Renal pelvis (tissue), 4 donors: ENCODE data around the gene SSNA1. TPM values are rescaled to one million over a fixed set of nuclear protein-coding genes. Genes with fewer than 3 reads are reported as not detected.

Experiments
- DNase-seq: peaks from one replicate; pipeline ENCODE4 v3.0.0-alpha.2; 2013
- polyA plus RNA-seq, 3 donors: library from polyadenylated mRNA; unstranded; fragments of 120-200 nt; gene quantifications; one replicate each; pipeline ENCODE4 v1.2.1, GENCODE V29; 2013; ENCODE audit not compliant: insufficient read length in 3 of 3

Gene SSNA1
- polyA plus RNA-seq, 3 donors = 55.4 to 69.1 (median 65.3) TPM

- no peak for DNase-seq
These were observed 23.9 kb upstream of the SSNA1 start for GRCh38 chr9:137164370-137165249.

DNA sequence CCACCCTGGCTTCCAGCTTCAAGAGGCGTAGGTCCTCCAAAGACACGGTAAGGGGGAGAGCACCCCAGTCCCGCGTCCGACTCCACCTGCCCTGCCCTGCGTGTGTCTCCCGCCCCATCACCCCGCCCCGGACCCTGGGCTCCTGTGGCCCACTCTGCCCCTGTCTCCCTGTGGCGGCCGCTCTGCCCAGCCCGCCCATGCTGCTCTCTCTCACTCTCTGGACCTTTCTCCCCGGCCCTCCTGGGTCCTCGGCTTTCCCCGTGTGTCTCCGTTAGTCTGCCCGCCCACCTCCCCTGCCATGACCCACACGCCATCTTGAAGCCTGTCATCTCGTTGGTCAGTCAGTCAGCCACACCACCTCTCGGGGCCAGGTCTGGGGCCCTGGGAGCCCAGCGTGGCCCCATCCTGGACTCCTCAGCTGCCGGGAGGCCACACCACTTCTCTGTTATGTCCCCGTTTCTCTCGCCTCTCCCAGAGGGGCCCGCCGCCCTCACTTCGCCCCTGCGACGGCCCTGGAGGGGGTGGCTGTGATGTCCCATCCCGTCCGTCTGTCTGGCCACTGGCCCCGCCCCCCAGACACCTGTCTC is 23.1 kb upstream of the SSNA1 start:
- DNase-seq = no peak

DNA sequence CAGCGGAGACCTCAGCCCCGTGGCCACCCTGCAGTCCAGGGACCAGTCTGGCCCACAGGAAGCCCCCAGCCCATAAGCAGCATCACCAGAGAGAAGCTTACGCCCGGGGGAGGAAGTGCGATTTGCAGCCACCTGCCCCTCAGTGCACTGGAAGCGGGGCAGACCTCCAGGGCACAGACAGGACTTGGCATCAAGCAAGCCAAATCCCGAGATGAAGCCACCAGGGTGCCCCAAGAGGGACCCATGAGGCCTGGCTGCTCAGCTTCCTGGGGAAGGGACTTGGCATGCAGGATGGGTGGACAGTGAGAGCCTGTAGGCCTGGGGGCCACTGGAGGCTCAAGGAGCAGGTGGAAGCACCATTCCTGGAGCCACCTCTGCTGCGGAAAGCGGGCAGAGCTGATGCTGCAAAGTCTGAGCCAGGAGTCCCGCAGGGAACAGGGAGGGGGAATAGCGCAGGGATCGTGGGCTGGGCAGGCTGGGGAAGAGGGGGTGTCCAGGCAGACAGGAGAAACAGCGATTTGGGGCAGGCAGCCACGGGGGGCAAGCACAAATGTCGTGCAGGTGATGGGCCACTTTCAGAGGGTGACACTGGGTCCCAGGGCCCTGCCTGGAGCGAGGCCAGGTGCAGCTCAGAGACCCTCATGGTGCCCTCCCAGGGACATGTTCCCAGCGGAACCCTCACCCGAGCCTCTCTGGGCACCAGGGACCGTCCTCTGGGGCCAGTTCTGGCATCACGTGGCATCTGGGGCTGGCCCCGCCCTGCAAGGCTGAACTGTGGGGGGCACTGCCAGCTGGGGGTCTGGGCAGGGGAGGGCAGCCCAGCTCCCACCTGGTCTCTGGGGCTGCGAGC is 21.9 kb upstream of the SSNA1 start:
- DNase-seq = no peak

DNA sequence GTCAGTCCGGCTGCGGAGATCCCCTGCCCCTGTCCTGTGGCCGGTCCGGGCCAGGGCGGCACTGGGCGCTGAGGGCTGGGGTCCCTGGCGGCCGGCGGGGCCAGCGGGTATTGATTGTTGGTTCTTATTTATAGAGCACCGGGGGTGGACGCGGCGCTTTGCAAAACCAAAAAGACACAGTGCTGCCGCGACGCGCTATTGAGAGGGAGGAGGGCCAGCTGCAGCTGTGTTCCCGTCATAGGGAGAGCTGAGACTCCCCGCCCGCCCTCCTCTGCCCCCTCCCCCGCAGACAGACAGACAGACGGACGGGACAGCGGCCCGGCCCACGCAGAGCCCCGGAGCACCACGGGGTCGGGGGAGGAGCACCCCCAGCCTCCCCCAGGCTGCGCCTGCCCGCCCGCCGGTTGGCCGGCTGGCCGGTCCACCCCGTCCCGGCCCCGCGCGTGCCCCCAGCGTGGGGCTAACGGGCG is 21.2 kb upstream of the SSNA1 start:
- no peak for DNase-seq

- DNase-seq = no peak
These were observed 20.5 kb upstream of the SSNA1 start for GRCh38 chr9:137167747-137168572.

GRCh38 chr9:137168573-137168903 is 19.9 kb upstream of the SSNA1 start:
- DNase-seq = no peak

GRCh38 chr9:137168904-137169856 is 19.3 kb upstream of the SSNA1 start:
- DNase-seq = peak; percentile 42

- no peak for DNase-seq
These were observed 18.5 kb upstream of the SSNA1 start, which contains the start of gene LRRC26 for GRCh38 chr9:137169896-137170358. Gene LRRC26 (minus strand): TSS chr9:137170051. CDS start chr9:137169943, 108 bp downstream.

DNA sequence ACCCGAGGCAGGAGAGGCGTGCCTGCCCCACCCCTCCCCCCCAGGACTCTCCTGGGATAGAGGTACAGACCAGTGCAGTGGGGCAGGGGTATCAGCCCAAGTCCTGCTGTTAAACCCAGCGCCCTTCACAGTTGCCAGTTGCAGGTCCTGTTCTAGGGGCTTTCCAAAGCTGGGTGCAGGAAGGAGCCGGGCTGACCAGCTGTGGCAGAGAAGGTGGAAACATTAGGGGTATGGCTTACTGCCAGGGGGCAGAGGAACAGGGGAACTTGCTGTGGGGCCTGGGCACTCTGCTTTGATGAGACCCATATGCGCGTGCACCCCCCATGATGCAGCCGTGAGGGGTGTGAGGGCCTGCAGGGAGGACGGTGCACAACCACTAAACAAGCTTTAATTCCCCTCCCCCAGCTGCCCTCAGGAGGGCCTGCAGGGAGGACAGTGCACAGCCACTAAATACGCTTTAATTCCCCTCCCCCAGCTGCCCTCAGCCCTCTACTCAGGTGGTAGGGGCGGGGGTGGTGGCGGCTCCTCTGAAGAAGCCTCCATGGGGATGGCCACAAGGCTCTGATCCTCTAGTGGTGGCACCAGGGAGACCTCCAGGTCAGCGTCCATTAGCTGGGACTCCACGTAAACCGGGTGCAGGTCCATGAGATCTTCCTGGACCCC is 17.9 kb upstream of the SSNA1 start:
- DNase-seq = no peak

DNA sequence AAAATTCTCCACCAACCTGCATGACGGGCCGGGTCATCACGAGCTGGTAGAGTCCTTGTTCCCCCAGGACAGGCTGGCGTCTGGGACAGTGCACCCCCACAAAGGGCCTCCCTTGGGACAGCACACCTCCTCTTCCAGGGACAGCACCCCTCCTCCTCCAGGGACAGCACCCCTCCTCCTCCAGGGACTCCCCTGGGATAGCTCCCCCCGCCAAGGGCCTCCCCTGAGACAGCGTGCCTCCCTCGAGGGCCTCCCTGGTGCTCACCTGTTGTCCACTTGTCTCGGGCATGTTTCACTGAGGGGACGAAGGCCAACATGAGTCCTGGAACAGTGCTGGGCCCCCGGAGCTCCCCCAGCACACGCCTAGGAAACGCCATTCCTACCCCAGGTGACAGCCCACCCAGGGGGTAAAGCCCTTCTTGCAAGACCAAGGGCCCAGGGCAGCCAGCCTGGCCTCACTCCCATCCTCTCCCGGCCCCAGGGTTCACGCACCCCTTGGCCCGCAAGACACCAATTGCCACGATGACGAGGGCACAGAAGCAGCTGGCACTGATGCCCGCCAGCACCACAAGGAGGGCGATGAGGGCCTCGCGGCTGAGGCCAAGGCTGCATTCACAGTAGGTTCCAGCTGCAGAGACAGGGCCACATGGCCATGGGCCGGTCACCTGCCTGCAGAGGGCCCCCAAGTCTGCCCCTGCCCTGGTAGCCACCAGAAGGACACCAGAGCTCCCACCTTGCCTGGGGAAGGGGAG is 17.2 kb upstream of the SSNA1 start:
- no peak for DNase-seq

DNA sequence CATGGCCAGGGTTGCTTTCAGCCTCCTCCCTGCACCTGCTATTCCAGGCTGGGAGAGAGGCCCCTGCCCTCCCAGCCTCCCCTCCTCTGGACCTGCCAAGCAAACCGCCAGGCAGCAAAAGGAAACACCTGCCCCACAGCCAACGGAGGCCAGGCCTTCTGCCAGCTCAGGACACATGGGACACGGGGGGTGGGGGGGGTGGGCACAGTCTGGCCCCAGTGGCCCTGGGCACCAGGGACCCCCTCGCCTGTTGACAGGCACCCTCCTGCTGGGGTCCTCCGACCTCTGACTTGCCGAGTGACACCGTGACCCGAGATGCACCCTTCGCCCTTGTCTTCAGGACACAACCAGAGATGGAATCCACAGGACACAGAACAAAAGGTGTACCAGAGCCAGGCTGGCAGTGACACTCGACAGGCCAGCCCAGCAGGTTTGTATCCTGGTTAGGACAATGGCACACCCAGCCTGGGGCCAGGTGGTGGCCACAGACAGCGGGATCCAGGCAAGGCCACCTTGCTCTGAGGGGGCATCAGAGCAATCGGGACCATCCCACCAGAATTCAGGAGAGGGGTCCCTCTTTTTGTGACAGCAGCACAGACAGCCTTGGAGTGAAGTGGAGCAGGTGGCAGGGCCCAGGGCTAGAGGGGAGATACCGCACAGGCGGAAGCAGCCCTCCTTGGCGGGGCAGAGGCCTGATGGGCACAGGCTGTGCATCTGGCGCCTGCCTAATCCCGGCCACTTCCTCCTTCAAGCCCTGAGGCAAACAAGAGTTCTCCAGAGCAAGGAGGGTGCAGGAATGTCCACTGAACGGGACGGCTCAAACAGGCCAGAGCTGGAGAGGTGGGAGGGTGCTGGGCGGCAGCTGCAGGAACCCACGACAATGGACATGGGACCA is 15.3 kb upstream of the SSNA1 start:
- DNase-seq = no peak

DNA sequence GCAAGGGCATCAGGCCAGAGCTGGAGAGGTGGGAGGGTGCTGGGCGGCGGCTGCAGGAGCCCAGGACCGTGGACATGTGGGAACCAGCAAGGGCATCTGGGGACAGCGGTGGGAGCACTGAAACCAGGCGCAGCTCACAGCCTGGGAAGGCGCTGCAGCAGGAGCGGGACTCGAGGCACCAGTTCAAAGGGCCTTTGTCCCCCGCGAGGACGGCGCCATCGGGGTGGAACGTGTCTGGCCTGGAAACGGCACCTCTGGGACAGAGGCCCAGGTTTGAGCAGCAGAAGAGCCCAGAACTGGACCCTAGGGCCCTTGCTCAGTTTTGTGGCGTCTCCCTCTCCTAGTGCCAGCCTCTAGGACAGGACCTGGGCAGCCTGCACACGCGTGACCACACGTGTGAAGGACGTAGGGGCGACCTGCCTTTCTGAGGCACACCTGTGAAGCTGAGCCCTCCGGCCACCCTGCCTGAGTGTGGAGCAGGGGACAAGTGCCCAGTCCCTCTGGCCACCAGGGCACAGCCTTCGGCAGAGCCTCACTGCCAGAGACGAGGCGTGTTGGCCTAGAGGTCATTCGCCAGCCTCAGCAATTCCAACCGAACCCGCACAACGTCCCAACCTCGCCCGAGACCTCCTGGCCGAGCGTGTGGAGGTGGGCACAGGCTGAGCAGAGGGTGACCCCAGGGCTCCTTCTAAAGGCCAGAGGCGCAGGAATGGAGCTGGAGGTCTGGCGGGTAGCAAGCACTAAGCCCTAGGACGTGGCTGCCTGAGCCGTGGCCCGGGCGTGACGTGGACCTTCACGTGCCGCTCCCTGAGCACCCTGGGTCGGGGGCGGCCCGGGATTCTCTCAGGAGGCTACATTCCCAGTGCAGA is 14.4 kb upstream of the SSNA1 start:
- no peak for DNase-seq

- DNase-seq = no peak
These were observed 13.7 kb upstream of the SSNA1 start for GRCh38 chr9:137174722-137175293.

DNA sequence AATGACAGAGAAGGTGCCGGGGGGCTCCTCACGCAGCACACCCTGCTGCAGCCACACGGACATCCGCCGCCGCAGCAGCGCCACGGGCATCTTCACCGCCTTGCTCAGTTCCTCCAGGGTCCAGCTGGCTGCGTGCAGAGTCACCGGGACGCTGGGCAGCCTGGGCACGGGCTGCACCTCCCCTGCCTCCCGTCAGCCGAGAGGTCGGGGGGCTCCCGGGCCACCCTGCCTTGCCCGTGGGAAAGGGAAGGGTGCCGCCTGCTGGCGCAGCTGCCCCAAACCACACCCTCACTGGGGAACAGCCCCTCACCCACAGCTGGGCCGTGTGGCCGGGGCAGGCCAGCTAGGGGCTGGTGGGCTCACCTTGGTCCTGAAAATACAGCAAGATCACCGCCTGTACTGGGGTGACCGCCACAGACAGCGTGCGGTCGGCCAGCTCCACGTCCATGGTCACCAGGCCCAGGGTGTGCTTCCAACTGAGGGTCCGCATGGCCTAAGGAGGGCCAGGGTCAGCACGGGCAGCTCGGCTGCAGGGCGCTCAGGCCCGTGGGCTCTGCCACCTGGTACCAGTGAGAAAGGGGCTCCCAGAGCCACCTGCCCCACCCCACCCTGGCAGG is 13.0 kb upstream of the SSNA1 start:
- DNase-seq = no peak

DNA sequence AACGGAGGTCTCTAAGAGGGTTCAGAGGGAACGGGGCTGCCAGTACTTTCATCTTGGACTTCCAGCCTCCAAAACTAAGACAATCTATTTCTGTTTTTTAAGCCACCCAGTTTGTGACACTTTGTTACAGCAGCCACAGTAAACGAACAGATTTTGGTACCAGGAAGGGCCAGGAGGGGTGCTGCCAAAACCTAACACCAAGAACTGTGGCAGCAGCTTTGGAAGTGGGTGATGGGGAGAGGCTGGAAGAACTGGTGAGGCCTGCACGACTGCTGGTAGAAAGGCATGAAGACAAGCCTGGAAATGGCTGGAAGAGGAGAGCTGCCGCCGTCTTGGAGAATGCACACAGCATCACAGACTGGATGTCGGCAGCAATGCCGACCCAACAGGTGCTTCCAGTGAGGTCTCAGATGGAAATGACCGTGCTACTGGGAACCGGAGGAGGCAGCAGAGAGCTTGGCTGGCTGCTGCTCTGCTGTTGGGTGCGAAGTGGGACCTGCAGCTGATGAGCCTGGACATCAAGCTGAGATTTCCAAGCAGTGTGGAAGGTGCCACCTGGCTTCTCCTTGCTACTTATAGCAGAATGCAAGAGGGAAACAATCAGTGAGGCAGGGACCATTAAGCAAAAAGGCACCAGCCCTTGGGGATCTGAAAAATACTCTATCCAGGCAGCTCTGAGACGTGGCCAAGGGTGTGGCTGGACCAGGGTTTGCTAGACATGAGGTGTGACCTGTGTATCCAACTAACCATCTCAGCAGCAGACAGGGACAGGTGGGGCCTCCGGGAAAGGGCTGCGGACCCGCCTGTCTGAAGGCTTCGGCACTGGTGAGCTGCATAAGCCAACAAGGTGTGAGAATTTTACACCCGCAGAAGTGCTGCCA is 11.9 kb upstream of the SSNA1 start:
- no peak for DNase-seq
